HCT116 (cell line): ENCODE measurements around the gene PIP5K1A.

Experiments used
- CBX3 ChIP-seq: IDR thresholded peaks from 2 replicates; pipeline ENCODE4 v1.6.1; 2012; ENCODE audit warnings: low read depth
- CTCF ChIP-seq, 3 experiments: fragments of 200-600 bp in 1 of 3; sonication (generic) in 1 of 3; IDR thresholded peaks in 2 of 3; conservative IDR thresholded peaks in 1 of 3; 2 replicates each; pipeline ENCODE4 v1.5.1; 2012 to 2017; ENCODE audit warnings: low read depth in 2 of 3, low read length in 2 of 3, antibody characterized with exemption in 1 of 3, borderline replicate concordance in 1 of 3, control low read depth in 1 of 3, mild to moderate bottlenecking in 1 of 3, mixed read lengths in 1 of 3, mixed run types in 1 of 3, moderate library complexity in 1 of 3; ENCODE audit not compliant: insufficient read depth in 1 of 3
- EZH2 ChIP-seq: fragments of 200-600 bp; sonication (generic); IDR thresholded peaks from 2 replicates; pipeline ENCODE4 v1.6.1; 2017; ENCODE audit warnings: antibody characterized with exemption, mixed run types
- POLR2A ChIP-seq: IDR thresholded peaks from 2 replicates; pipeline ENCODE4 v1.7.0; 2011; ENCODE audit warnings: borderline replicate concordance; ENCODE audit not compliant: insufficient read depth, insufficient read length; ENCODE audit errors: extremely low read depth
- RAD21 ChIP-seq: IDR thresholded peaks from 2 replicates; pipeline ENCODE4 v1.6.1; 2012; ENCODE audit warnings: low read depth, mild to moderate bottlenecking
- REST ChIP-seq: IDR thresholded peaks from 2 replicates; pipeline ENCODE4 v1.6.1; 2012; ENCODE audit warnings: low read depth
- SIN3A ChIP-seq: IDR thresholded peaks from 2 replicates; pipeline ENCODE4 v1.6.1; 2012; ENCODE audit warnings: low read depth

GRCh38 chr1:151267760-151268159, 69.4 kb downstream of the PIP5K1A start:
- TF ChIP-seq EZH2 (no peak), POLR2A (no peak), CTCF (IDR thresholded peaks at IDR 0.05 in 2 of 3, conservative IDR thresholded peaks at IDR 0.05 in 1 of 3; ENCODE audit: borderline replicate concordance in 1 of 3, insufficient read depth in 1 of 3, low read depth in 2 of 3, low read length in 2 of 3) (no peak), SIN3A (no peak), RAD21 (no peak), REST (no peak), CBX3 (no peak)
